Brain microvascular endothelial cell (primary cell): Measurements from ENCODE around the gene BMP8A.
"Not testable (repeated sequence)": the region's sequence is repeated elsewhere in the genome, so short reads cannot be mapped to it uniquely, and the experiment has no call there.

ENCODE experiments used
- DNase-seq: peaks from one replicate; pipeline ENCODE4 v3.0.0-alpha.2; 2020
- H3K27ac ChIP-seq: fragments of 250-450 bp; sonication (Bioruptor Pico); 2 replicates; pipeline ENCODE4 v1.5.1; 2020; ENCODE audit warnings: mild to moderate bottlenecking, moderate library complexity
- H3K27me3 ChIP-seq: fragments of 250-450 bp; sonication (Bioruptor Pico); replicated peaks from 2 replicates; pipeline ENCODE4 v1.5.1; 2020; ENCODE audit warnings: mild to moderate bottlenecking
- H3K36me3 ChIP-seq: fragments of 250-450 bp; sonication (Bioruptor Pico); replicated peaks from 2 replicates; pipeline ENCODE4 v1.5.1; 2020; ENCODE audit warnings: mild to moderate bottlenecking
- H3K4me3 ChIP-seq: 2 replicates; pipeline ENCODE4 v1.5.1; 2011; ENCODE audit warnings: low read depth, mild to moderate bottlenecking, control low read depth, low read length, moderate library complexity
- in situ Hi-C: cut with HindIII; loops from 2 replicates; pipeline ENCODE4 v1.10.0; 2017; ENCODE audit warnings: low sequenced_read_pairs, low pct_ligation_motif_present
- TF ChIP-seq, protein P1 (sequence below): IDR thresholded peaks from 2 replicates; pipeline ENCODE4 v1.5.1; 2011; ENCODE audit warnings: low read depth, mild to moderate bottlenecking, moderate library complexity, low read length, control low read depth, inconsistent platforms; ENCODE audit errors: missing control alignments

BMP8A gene

DNA sequence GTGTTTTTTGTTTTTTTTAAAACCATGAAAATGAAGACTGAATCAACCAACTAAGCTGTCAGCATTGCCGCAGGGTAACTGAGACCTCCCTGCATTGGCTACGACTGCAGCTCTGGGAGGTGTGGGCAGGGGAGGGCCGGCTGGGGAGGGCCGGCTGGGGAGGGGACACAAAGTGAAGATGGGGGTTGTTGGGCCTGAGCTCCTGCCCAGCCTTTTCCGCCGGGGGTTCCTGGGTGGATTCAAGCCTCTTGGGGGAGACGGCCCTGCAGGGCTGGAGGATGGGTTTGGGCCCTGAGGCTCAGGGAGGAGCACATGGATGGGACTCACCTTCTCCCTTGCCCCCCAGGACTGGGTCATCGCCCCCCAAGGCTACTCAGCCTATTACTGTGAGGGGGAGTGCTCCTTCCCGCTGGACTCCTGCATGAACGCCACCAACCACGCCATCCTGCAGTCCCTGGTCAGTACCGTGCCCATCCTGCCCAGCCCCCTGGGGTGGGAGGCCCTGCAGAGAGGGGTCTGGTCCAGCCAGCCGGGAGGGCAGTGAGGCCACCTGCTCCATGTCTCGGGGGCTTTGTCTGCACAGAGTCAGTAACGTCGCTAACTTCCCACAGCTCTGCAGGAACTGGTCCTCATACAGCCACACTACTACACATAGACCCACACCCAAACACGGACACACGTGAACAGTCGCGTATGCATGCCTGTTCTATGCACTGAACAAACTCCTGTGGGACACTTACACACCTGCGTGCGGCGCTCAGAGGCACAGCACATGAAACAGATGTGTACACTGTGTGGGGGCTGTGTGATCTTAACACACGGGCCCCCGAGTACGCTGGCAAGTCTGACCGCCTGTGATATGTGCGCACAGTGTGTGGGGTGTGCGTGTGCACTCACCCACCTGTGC lies 31.5 kb downstream of the BMP8A start:
- in situ Hi-C loops = no loop called here
- Histone ChIP-seq H3K27ac (no peak overlapping the region), H3K4me3 (no peak overlapping the region), H3K27me3 (no peaks in the 10 kb centered on the region), H3K36me3 (peaks cover 3% of the 10 kb centered on the region)
- DNase-seq = no peak
- TF ChIP-seq, protein P1, sequence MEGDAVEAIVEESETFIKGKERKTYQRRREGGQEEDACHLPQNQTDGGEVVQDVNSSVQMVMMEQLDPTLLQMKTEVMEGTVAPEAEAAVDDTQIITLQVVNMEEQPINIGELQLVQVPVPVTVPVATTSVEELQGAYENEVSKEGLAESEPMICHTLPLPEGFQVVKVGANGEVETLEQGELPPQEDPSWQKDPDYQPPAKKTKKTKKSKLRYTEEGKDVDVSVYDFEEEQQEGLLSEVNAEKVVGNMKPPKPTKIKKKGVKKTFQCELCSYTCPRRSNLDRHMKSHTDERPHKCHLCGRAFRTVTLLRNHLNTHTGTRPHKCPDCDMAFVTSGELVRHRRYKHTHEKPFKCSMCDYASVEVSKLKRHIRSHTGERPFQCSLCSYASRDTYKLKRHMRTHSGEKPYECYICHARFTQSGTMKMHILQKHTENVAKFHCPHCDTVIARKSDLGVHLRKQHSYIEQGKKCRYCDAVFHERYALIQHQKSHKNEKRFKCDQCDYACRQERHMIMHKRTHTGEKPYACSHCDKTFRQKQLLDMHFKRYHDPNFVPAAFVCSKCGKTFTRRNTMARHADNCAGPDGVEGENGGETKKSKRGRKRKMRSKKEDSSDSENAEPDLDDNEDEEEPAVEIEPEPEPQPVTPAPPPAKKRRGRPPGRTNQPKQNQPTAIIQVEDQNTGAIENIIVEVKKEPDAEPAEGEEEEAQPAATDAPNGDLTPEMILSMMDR = no peak

DNA sequence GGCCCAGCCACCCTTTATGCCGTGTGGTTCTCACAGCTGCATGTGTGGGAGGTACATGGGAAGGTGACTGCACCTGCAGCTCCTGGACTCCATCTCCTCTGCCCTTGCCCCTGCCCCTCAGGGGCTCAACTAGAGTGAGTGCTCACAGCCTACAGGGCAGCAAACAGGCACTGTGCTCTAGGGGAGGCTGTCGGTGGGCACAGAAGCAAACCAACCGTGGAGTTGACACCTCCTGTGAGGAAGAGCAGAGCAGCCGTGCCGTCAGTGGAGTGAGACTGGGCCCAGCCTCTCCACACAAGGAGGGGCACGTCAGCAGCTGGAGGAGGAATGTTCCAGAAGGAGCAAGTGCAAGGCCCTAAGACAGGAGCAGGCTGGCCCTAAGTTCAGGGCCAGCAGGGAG lies 32.7 kb downstream of the BMP8A start:
- in situ Hi-C loops = no loop called here
- Histone ChIP-seq H3K4me3 (no peak overlapping the region), H3K27me3 (no peaks in the 10 kb centered on the region), H3K27ac (no peak overlapping the region), H3K36me3 (peaks cover 13% of the 10 kb centered on the region)
- TF ChIP-seq, protein P1 = no peak
- no peak for DNase-seq

DNA sequence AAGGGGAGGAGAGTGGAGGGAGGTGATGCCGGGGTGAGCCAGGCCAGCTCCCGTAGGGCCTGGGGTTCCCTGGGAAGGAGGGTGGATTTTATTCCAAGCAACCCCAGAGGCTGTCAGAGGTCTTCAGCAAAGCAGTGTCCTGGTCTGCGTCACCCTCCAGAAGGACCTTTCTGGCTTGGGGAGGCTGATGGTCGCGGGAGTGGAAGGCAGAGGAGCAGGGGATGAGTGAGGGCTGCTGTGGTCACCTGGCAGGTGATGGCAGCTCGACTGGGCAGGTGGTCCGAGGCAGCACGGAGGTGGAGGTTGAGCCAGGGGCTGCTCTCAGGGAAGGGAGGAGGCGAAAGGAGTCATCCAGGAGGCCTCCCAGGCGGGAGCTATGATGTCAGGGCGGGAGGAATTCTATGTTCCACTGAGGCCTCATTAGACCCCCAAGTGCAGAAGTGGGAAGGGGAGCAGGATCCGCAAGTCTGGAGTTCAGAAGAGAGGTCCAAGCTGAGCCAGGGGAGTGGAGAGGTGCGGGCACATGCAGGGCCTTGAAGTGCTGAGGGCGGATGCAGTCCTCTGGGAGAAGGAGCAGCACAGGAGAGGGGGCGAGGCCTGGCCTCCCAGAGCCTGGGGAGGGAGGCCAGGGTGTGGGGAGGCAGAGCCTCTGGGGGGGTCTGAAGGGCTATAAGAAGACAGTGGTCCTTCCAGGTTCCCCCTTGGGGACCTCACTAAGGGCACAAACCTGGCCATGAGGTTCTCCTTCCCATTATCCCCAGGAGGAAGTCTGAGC lies 33.3 kb downstream of the BMP8A start:
- Histone ChIP-seq H3K36me3 (peaks cover 15% of the 10 kb centered on the region), H3K27me3 (no peaks in the 10 kb centered on the region), H3K4me3 (no peak overlapping the region), H3K27ac (no peak overlapping the region)
- in situ Hi-C loops = no loop called here
- TF ChIP-seq, protein P1 = no peak
- DNase-seq = no peak

DNA sequence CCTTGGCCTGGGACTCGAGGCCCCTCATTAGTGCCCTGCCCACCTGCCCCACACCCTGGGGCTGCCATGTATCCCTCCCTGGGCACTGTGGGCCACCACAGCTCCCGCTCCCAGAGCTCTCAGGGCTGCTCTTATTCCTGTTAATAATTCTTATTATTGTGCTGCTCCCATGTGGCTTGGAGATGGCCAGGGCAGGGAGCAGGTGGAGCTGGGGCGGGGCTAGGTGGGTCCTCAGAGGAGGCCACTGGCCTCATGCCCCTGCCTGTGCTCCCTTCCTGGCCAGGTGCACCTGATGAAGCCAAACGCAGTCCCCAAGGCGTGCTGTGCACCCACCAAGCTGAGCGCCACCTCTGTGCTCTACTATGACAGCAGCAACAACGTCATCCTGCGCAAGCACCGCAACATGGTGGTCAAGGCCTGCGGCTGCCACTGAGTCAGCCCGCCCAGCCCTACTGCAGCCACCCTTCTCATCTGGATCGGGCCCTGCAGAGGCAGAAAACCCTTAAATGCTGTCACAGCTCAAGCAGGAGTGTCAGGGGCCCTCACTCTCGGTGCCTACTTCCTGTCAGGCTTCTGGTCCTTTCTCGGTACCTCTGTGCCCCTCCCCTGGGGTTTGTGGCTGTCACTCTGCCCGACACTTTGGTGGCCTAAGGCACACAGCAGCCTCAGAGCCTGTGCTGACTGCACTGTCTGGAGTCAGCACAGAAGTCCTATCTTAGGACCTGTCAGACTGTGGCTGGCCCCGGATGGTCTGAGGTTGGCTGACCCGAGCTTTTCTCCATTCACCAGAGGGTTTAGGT lies 34.1 kb downstream of the BMP8A start:
- DNase-seq = no peak
- Histone ChIP-seq H3K36me3 (peaks cover 15% of the 10 kb centered on the region), H3K27ac (no peak overlapping the region), H3K4me3 (no peak overlapping the region), H3K27me3 (no peaks in the 10 kb centered on the region)
- TF ChIP-seq, protein P1 = no peak
- in situ Hi-C loops = no loop called here

DNA sequence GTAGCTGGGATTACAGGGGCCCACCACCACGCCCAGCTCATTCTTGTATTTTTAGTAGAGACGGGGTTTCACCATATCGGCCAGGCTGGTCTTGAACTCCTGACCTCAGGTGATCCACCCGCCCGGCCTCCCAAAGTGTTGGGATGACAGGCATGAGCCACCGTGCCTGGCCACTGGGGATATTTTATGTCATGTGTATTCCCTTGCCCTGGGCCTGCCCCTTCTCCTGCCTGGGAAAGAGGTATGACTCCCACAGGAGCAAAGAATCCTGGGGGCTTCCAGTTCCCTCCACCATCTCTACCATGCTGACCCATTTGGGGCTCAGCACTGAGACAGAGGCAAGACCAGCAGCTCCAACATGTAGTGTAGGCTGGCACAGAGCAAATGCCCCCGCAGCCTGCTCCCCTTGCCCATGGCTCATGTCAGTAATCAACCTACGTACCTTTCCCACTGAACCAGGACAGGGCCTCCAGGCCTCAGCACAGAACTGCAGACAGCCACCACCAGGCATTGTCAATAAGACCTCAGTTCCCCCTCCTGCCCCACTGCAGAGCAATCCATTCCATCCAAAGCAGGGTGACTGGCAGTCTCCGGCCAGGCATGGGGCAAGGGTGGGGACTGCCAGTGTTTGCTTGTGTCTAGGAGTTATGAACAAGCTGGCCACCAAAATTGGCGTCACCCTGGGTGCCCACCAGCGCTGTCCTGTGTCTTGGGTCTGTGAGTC lies 35.2 kb downstream of the BMP8A start:
- TF ChIP-seq, protein P1 = no peak
- no peaks in the 10 kb centered on the region for H3K27me3 ChIP-seq
- no peak overlapping the region for H3K4me3 ChIP-seq
- H3K36me3 ChIP-seq = peaks cover 17% of the 10 kb centered on the region
- in situ Hi-C loops = no loop called here
- no peak overlapping the region for H3K27ac ChIP-seq
- no peak for DNase-seq

DNA sequence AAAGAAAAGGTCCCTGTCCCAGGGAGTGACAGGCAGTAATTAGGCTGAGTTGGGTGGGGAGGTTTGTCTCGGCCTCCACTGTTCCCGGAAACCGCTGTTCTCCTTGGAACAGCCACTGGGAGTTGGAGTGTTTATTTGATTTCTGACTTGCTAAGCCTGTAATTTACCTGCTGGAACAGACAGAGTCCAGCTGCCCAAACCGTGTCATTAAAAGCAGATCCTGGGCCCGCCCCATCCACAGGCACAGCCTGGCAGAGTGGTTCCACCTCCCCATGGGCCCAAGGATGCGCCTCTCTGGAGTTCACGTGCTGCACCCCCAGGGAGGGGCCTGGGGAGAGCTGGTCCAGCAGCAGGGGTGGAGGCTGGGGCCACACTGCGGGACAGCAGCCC lies 35.7 kb downstream of the BMP8A start:
- DNase-seq, H3K4me3 ChIP-seq, H3K27me3 ChIP-seq, in situ Hi-C loops, H3K27ac ChIP-seq: not testable (repeated sequence)
- H3K36me3 ChIP-seq = peaks cover 21% of the 10 kb centered on the region
